DMS53 treated with DMSO at 0.1 percent for 48 hours (cell line): Measurements from ENCODE around the gene ZC3H4.
A peak's percentile ranks its signal among the peaks of the same experiment; 100 is the strongest.
"Not testable (repeated sequence)": the region's sequence is repeated elsewhere in the genome, so short reads cannot be mapped to it uniquely, and the experiment has no call there.

Experiments
- DNase-seq: peaks from one replicate; lab custom pipeline; 2025; ENCODE audit not compliant: unreplicated experiment; lab: John Stamatoyannopoulos, UW

ZC3H4 gene

GRCh38 chr19:47050562-47050961 is 63.0 kb downstream of the ZC3H4 start:
- DNase-seq = not testable (repeated sequence)

GRCh38 chr19:47049307-47049700 is 64.3 kb downstream of the ZC3H4 start:
- no peak for DNase-seq

DNA sequence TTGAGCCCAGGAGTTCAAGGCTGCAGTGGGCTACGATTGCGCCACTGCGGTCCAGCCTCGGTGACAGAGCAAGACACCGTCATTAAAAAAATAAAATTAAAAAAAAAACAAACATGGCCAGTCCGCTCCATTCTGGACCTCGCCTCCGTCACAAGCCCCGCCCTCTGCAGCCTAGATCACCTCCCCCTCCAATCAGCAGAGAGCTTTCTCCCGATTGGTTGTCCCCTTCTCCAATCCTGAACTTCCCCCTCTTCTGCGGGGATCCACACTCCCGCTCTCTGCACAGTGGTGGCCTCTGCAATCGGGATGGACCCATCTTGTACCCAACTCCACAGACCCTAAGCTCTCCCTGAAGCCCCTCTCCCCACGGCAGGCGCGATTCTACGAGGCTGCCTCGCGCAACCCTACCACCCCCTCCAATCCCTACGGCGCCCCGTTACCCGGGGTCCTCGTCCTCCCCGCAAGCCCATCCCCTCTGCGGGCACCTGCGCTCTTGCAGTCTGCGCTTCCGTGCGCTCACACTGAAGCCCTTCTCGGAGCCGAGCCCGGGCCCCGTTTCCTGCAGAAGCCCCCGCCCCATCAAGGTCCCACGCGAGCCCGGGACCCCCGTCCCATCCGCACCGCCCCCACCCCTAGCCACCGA is 65.7 kb downstream of the ZC3H4 start:
- peak; percentile 69 for DNase-seq

DNA sequence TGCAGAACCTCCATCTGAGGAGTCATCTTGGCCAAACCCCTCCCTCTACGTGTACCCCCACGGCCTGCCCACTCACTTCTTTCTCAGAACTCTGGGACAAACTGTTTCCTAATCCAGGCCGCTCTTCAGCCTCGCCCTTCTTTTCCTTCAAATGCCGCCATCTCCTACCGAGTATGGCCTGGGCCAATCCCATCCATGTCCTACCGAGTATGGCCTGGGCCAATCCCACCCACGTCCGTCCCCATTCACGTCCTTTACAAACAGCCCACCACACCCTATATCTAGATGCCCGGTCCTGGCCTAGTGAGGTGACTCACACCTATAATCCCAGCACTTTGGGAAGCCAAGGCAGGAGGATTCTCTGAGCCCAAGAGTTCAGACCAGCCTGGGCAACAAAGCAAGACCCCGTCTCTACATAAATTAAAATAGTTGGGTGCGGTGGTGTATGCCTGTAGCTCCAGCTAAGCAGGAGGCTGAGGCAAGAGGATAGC is 66.3 kb downstream of the ZC3H4 start:
- no peak for DNase-seq

- no peak for DNase-seq
These were observed 67.6 kb downstream of the ZC3H4 start for GRCh38 chr19:47045867-47046470.

- no peak for DNase-seq
These were observed 68.4 kb downstream of the ZC3H4 start for GRCh38 chr19:47044946-47045866.

DNA sequence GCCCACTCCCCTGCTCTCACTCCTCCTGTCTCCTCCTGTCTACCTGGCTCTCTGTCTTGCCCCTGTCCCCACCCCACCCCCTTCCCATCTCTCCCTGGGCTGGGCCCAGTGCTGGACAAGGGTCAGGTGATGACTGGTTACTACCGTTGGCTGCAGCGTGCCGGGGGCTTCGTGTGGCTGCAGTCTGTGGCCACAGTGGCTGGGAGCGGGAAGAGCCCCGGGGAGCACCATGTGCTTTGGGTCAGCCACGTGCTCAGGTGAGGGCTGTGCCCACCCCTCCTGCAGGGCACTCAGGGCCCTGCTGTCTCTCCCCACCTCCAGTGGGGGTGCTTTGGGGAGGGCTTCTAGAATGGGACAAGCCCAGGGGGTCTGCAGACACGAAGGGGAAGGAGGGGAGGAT is 72.7 kb downstream of the ZC3H4 start:
- no peak for DNase-seq

DNA sequence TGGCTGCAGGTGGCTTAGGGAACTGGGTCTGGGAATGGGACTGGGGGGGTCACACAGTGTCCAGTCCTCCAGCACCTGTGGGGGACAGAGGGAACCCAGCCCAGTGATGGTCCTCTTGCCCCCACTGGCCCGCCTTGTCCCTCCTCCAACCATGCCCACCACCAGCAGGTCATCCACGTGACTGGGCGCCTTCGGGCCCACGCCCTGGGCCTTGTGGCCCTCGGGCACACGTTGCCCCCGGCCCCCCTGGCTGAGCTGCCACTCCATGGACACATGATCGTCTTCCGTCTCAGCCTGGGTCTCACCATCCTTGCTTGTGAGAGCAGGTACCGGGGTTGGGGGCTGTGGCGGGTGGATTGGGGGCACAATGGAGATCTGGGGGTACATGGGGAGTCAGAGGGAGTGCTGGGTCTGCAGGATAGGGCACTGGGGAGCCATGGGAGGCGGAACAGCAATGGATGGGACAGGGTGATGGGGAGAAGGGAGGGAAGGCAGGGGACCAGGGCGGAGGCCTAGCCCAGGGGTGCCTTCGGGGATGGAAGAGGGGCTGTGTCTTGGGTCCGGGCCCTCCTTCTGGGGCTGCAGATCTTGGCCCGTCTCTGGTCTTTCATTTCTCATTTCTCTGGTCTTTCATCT is 74.2 kb downstream of the ZC3H4 start:
- DNase-seq = no peak

DNA sequence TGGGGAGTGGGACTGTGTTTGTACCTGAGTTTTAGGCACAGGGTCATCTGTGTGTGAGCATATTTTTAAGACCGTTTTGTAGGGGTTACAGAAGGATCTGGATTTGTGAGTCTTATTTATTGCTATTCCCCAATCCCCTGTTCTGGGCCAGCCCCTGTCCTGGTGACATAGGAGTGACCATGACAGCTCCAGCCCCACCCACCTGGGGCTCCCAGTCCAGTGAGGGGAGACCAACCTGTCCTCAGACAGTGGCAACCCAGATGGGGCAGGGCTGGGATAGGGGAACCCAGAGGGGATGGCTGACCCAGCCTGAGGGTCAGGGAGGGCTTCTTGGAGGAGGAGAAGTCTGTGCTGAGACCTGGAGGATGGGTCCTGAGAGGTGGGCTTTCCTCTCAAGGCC is 75.8 kb downstream of the ZC3H4 start:
- no peak for DNase-seq

DNA sequence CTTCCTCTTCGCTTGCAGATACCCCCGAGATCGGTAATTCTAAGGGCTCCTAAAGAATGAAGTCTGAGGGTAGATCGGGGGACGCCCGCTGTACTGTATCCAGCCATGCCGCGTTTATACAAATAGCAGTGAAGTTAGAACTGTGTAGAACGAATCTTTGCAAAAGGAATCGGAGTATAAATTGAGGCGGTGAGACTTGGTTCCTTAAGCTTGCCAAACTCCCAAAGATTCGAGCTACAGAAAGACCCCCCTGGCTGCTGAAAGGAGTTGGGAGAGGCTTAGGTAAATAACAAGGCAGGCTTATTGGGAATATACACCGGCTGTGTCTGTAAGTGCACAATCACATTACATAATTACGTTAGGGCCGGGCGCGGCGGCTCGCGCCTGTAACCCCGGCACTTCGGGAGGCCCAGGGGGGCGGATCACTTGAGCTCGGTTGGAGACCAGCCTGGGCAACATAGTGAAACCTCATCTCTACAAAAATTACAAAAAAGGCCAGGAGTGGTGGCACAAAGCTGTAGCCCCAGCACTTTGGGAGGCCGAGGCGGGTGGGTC is 77.4 kb downstream of the ZC3H4 start:
- peak; percentile 65 for DNase-seq

DNA sequence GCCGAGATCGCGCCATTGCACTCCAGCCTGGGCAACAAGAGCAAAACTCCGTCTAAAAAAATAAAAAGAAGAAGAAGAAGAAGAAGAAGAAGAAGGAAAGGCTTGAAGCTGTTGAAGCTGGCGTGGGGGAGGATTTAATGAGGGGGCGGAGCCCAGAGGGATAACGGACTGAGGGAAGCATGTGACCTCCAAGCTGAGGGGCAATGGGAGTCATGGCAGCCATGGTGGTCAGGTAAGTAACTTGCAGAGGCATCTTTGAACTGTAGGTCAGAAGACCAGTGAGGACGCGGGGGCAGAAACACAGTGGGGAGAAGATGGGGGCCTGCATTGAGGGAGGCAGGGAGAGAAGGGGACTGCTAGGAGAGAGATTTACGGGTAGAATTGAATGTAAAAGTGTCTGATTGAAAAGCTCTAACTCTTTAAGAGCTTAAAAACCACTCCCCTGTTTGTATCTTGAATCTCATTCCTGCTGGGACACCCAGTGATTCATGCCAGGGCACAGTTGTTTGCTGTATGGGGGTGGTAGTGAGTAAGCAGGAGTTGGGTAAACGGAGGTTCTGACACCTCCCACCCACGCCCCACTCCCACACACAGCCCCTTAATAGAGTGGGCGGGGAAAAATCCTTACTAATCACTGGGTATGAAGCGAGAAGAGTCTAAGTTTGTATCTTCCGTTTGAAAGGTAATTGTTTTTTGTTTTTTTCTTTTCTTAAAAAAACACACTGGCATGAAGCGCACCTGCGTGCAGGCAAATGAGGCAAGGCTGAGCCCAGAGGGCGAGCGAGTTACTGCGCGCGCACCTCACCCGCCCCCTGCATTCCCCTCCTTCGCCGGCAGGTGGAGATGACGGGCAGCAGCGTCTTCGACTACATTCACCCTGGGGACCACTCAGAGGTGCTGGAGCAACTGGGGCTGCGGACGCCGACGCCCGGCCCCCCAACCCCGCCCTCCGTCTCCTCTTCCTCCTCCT is 78.2 kb downstream of the ZC3H4 start:
- peak; percentile 69 for DNase-seq

- peak; percentile 44 for DNase-seq
These were observed 81.3 kb downstream of the ZC3H4 start for GRCh38 chr19:47032171-47032811.

- DNase-seq = no peak
These were observed 85.4 kb downstream of the ZC3H4 start for GRCh38 chr19:47028195-47028601.

GRCh38 chr19:47027586-47028088 is 85.9 kb downstream of the ZC3H4 start:
- DNase-seq = no peak

- DNase-seq = no peak
These were observed 86.7 kb downstream of the ZC3H4 start for GRCh38 chr19:47026889-47027288.

GRCh38 chr19:47026156-47026555 is 87.4 kb downstream of the ZC3H4 start:
- DNase-seq = no peak

GRCh38 chr19:47024502-47024901 is 89.1 kb downstream of the ZC3H4 start:
- DNase-seq = no peak

- DNase-seq = no peak
These were observed 90.2 kb downstream of the ZC3H4 start for GRCh38 chr19:47023448-47023794.
